Smooth muscle cell (in vitro differentiated cells): ENCODE data around the gene CERK. TPM values are rescaled to one million over a fixed set of nuclear protein-coding genes. Genes with fewer than 3 reads are reported as not detected.

Experiments used
- DNase-seq: peaks from one replicate; lab custom pipeline; 2025; ENCODE audit not compliant: unreplicated experiment; lab: John Stamatoyannopoulos, UW
- H2AFZ ChIP-seq: fragments of 200-600 bp; sonication (generic); 2 replicates; pipeline ENCODE4 v1.6.0; 2016; ENCODE audit warnings: antibody characterized with exemption, low read depth, mild to moderate bottlenecking
- H3F3A ChIP-seq: fragments of 200-600 bp; sonication (generic); 2 replicates; pipeline ENCODE4 v1.6.0; 2017; ENCODE audit warnings: antibody characterized with exemption, low read depth
- H3K27ac ChIP-seq: fragments of 200-600 bp; sonication (generic); 2 replicates; pipeline ENCODE4 v1.5.1; 2016; ENCODE audit warnings: low read depth, mild to moderate bottlenecking
- H3K27me3 ChIP-seq: fragments of 200-600 bp; sonication (generic); 2 replicates; pipeline ENCODE4 v1.6.1; 2016; ENCODE audit warnings: low read depth, mild to moderate bottlenecking
- H3K36me3 ChIP-seq: fragments of 200-600 bp; sonication (generic); 2 replicates; pipeline ENCODE4 v1.5.1; 2016; ENCODE audit warnings: low read depth
- H3K4me1 ChIP-seq: fragments of 200-600 bp; sonication (generic); 2 replicates; pipeline ENCODE4 v1.5.1; 2016; ENCODE audit warnings: low read depth
- H3K4me2 ChIP-seq: fragments of 200-600 bp; sonication (generic); 2 replicates; pipeline ENCODE4 v1.6.0; 2016; ENCODE audit warnings: mild to moderate bottlenecking
- H3K4me3 ChIP-seq: fragments of 200-600 bp; sonication (generic); 2 replicates; pipeline ENCODE4 v1.5.1; 2016; ENCODE audit warnings: mild to moderate bottlenecking
- H3K79me2 ChIP-seq: fragments of 200-600 bp; sonication (generic); 2 replicates; pipeline ENCODE4 v1.6.0; 2016; ENCODE audit warnings: low read depth, mild to moderate bottlenecking
- H3K9ac ChIP-seq: fragments of 200-600 bp; sonication (generic); 2 replicates; pipeline ENCODE4 v1.6.0; 2016; ENCODE audit warnings: low read depth
- H3K9me3 ChIP-seq: fragments of 200-600 bp; sonication (generic); replicated peaks from 2 replicates; pipeline ENCODE4 v1.5.1; 2016; ENCODE audit warnings: low read depth
- H4K20me1 ChIP-seq: fragments of 200-600 bp; sonication (generic); 2 replicates; pipeline ENCODE4 v1.6.0; 2016; ENCODE audit warnings: low read depth
- CTCF ChIP-seq: fragments of 200-600 bp; sonication (generic); IDR thresholded peaks from 2 replicates; pipeline ENCODE4 v1.5.1; 2017; ENCODE audit warnings: borderline replicate concordance, mild to moderate bottlenecking, antibody characterized with exemption; ENCODE audit not compliant: insufficient read depth, poor library complexity, severe bottlenecking
- WGBS: methylation state at CpG from one replicate; pipeline ENCODE4 v1.1.7; 2016; ENCODE audit warnings: low lambda C conversion rate; 5-methylcytosine and 5-hydroxymethylcytosine counted together
- polyA plus RNA-seq: library from polyadenylated mRNA; unstranded; fragments of >200 nt; fragmentation: Nextera tagmentation; extraction: Ambion mirVana; gene quantifications from 2 replicates; pipeline ENCODE4 v1.2.1, GENCODE V29; 2016
- total RNA-seq: library from RNA; depleted of rRNA; stranded (reverse); fragments of >200 nt; gene quantifications from 2 replicates; pipeline ENCODE4 v1.2.3, GENCODE V29; 2014

CERK gene
- total and polyA plus RNA-seq, 2 experiments from 2014 or later, result 25.4 to 25.6 TPM

DNA sequence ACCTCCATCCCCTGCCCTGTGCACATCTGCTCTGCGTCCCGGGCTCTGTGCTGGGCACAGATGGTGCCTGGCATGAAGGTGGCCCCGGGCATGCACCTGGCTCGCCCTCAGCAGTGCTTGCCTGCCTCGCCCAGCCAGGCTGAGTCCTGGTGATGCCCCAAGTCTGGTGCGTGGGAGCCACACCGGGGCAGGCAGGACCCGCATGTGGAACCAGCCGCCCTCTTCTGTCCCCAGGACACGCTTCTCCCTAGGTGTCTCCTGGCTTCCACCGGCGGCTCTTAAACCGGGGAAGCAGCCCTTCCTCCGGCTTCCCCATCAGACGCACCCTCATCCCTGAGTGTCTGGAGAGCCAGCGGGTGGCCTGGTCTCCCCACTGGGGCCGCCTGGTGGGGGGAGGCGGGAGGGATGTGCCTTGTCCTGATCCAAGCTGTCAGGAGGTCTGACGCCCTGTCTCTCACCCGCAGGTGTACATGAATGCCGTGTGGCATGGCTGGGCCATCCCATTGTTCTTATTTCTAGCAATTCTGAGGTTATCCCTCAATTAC is 72.8 kb downstream of the CERK start:
- Histone ChIP-seq H3K27me3 (no peaks in the 10 kb centered on the region), H3K9me3 (no peaks in the 10 kb centered on the region), H3K4me2 (no peak overlapping the region), H2AFZ (no peak overlapping the region), H3K36me3 (no peaks in the 10 kb centered on the region), H3K27ac (no peak overlapping the region), H4K20me1 (peaks cover 19% of the 10 kb centered on the region), H3K9ac (no peak overlapping the region), H3K4me1 (no peaks in the 10 kb centered on the region), H3K4me3 (no peak overlapping the region), H3K79me2 (no peaks in the 10 kb centered on the region), H3F3A (no peaks in the 10 kb centered on the region)
- no peak for DNase-seq
- WGBS, result 96% methylated on average over 21 of the region's 21 CpGs
- no peak for TF ChIP-seq CTCF

- Histone ChIP-seq H3K27me3 (no peaks in the 10 kb centered on the region), H3F3A (no peaks in the 10 kb centered on the region), H2AFZ (no peak overlapping the region), H3K4me1 (no peaks in the 10 kb centered on the region), H3K4me3 (no peak overlapping the region), H4K20me1 (peaks cover 19% of the 10 kb centered on the region), H3K79me2 (no peaks in the 10 kb centered on the region), H3K4me2 (no peak overlapping the region), H3K36me3 (no peaks in the 10 kb centered on the region), H3K9ac (no peak overlapping the region), H3K9me3 (no peaks in the 10 kb centered on the region), H3K27ac (no peak overlapping the region)
- no peak for DNase-seq
- no peak for TF ChIP-seq CTCF
- over 99% methylated on average over 13 of the region's 13 CpGs for WGBS
Observed at GRCh38 chr22:46664301-46664855, 73.7 kb downstream of the CERK start.

DNA sequence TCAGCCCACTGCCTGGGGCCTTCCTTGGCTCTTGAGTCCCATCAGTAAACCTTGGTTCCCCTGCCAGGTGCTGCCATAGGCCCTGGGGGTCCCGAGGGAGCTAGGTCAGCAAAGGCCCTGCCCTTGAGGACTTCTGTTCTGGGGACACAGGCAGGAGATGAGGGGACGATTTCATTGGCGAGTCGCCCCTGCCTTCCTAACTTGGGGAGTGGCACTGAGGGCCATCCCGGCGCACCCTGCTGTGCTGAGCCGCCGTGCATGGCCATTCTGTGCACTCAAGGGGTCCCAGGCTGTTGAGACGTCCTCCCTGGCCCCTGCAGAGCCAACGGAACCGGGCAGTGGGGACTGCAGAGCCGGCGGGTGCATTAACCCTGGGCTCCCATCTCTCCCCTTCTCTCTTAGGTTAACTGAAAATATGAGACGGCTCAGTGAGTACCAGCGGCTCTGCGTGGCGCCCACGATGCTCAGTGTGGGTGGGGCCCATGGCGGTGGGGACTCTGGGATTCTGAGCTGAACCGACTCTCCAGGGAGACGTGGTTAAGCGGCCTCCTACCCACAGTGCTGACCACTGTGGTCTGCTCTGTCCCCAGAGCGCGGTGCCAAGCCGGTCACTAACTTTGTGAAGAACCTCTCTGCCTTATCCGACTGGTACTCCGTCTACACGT is 74.5 kb downstream of the CERK start:
- Histone ChIP-seq H3K4me2 (no peak overlapping the region), H2AFZ (no peak overlapping the region), H3K36me3 (no peaks in the 10 kb centered on the region), H3K9me3 (no peaks in the 10 kb centered on the region), H3K27me3 (no peaks in the 10 kb centered on the region), H3K27ac (no peak overlapping the region), H4K20me1 (peaks cover 19% of the 10 kb centered on the region), H3K79me2 (no peaks in the 10 kb centered on the region), H3K9ac (no peak overlapping the region), H3K4me1 (no peaks in the 10 kb centered on the region), H3K4me3 (no peak overlapping the region), H3F3A (no peaks in the 10 kb centered on the region)
- no peak for DNase-seq
- TF ChIP-seq CTCF, result no peak
- WGBS, result 96% methylated on average over 28 of the region's 28 CpGs
